Caco-2 (cell line): ENCODE measurements around the gene CCL13. TPM values are rescaled to one million over a fixed set of nuclear protein-coding genes. Genes with fewer than 3 reads are reported as not detected.

Experiments used
- BruUV-seq: library from RNA; stranded (reverse); fragments of 400-500 nt; replicated peaks from 2 replicates; lab custom pipeline; 2021; lab: Mats Ljungman, UMichigan
- CTCF ChIA-PET: fragments of 300-600 bp; sonication (Branson Sonifier 250); formaldehyde crosslinking; loops from one replicate; lab custom pipeline; 2022; ENCODE audit warnings: antibody characterized with exemption; lab: Charles Lee
- POLR2A ChIA-PET: fragments of 300-600 bp; sonication (Branson Sonifier 250); formaldehyde crosslinking; loops from one replicate; lab custom pipeline; 2022; ENCODE audit warnings: antibody characterized with exemption; lab: Charles Lee
- DNase-seq, 2 experiments: peaks; one replicate each; pipeline versions ENCODE4 v3.0.0 to v3.0.0-alpha.2; 2020 to 2022
- H3K27me3 ChIP-seq: replicated peaks from 2 replicates; pipeline ENCODE4 v1.6.0; 2011; ENCODE audit warnings: low read length; ENCODE audit not compliant: control insufficient read depth, insufficient read depth
- H3K36me3 ChIP-seq: 2 replicates; pipeline ENCODE4 v1.5.1; 2011; ENCODE audit warnings: low read length; ENCODE audit not compliant: control insufficient read depth, insufficient read depth
- H3K4me1 ChIP-seq: fragments of 250-450 bp; sonication (Bioruptor Pico); 2 replicates; pipeline ENCODE4 v1.5.1; 2020; ENCODE audit warnings: mild to moderate bottlenecking
- H3K4me3 ChIP-seq: 2 replicates; pipeline ENCODE4 v1.5.1; 2011; ENCODE audit warnings: low read depth, mild to moderate bottlenecking, control low read depth, low read length
- H3K9me3 ChIP-seq: fragments of 250-450 bp; sonication (Bioruptor Pico); 2 replicates; pipeline ENCODE4 v1.5.1; 2020; ENCODE audit warnings: mild to moderate bottlenecking, moderate library complexity
- H3K27ac Mint-ChIP-seq: one replicate; pipeline ENCODE4 v1.8.0; 2022; ENCODE audit warnings: mixed read lengths; ENCODE audit not compliant: unreplicated experiment
- H3K27me3 Mint-ChIP-seq: one replicate; pipeline ENCODE4 v1.8.0; 2022; ENCODE audit warnings: mixed read lengths; ENCODE audit not compliant: insufficient read depth, unreplicated experiment
- H3K36me3 Mint-ChIP-seq: one replicate; pipeline ENCODE4 v1.8.0; 2022; ENCODE audit warnings: mild to moderate bottlenecking, mixed read lengths; ENCODE audit not compliant: insufficient read depth, unreplicated experiment
- H3K4me1 Mint-ChIP-seq: one replicate; pipeline ENCODE4 v1.8.0; 2022; ENCODE audit warnings: low read depth, mixed read lengths; ENCODE audit not compliant: unreplicated experiment
- H3K4me3 Mint-ChIP-seq: one replicate; pipeline ENCODE4 v1.8.0; 2022; ENCODE audit warnings: mild to moderate bottlenecking, moderate library complexity, mixed read lengths; ENCODE audit not compliant: unreplicated experiment
- H3K9me3 Mint-ChIP-seq: one replicate; pipeline ENCODE4 v1.8.0; 2022; ENCODE audit warnings: mixed read lengths; ENCODE audit not compliant: unreplicated experiment
- CTCF ChIP-seq, 2 experiments: fragments of 200-600 bp in 1 of 2; IDR thresholded peaks; 1 replicate in 1 of 2; 2 replicates in 1 of 2; pipeline versions ENCODE4 v1.5.1 to v1.8.0; 2011 to 2022; ENCODE audit warnings: antibody characterized with exemption in 1 of 2, control low read depth in 1 of 2, inconsistent platforms in 1 of 2, low read depth in 1 of 2, low read length in 1 of 2, mild to moderate bottlenecking in 1 of 2, moderate library complexity in 1 of 2; ENCODE audit not compliant: insufficient read depth in 1 of 2, severe bottlenecking in 1 of 2, unreplicated experiment in 1 of 2
- intact Hi-C: fragments of 100-400 bp; cut with micrococcal nuclease; formaldehyde crosslinking; loops from one replicate; pipeline ENCODE4 v1.10.0; 2022; ENCODE audit not compliant: unreplicated experiment
- total RNA-seq: library from RNA; stranded (reverse); gene quantifications from 2 replicates; pipeline ENCODE4 v1.2.3, GENCODE V29; 2022

The CCL13 gene
- total RNA-seq, 1 experiment from 2014 or later = not detected

- H3K27ac Mint-ChIP-seq = no peak overlapping the region
- H3K4me3 ChIP-seq = no peak overlapping the region
- no peaks in the 10 kb centered on the region for H3K36me3 Mint-ChIP-seq
- peaks cover 11% of the 10 kb centered on the region for H3K27me3 Mint-ChIP-seq
- H3K4me1 ChIP-seq = peaks cover 9% of the 10 kb centered on the region; the same call in 1 of the 2 replicates
- BruUV-seq = no TSS peak
- H3K4me1 Mint-ChIP-seq = peaks cover 6% of the 10 kb centered on the region
- H3K9me3 ChIP-seq = no peaks in the 10 kb centered on the region
- intact Hi-C loops = no loop called here
- POLR2A ChIA-PET = no interaction called here
- TF ChIP-seq CTCF (IDR thresholded peaks at IDR 0.05; ENCODE audit: insufficient read depth in 1 of 2, low read depth in 1 of 2, low read length in 1 of 2, severe bottlenecking in 1 of 2, unreplicated experiment in 1 of 2) = no peak
- H3K9me3 Mint-ChIP-seq = no peaks in the 10 kb centered on the region
- H3K27me3 ChIP-seq = no peaks in the 10 kb centered on the region
- DNase-seq = no peak
- CTCF ChIA-PET = interaction anchor here (3.0 kb wide), 1 partner anchor 9 kb away, joined by 10 read pairs; no protein-coding TSS in a partner anchor
- H3K4me3 Mint-ChIP-seq = no peak overlapping the region
- no peaks in the 10 kb centered on the region for H3K36me3 ChIP-seq
These were observed 14.7 kb downstream of the CCL13 start for GRCh38 chr17:34370997-34371395.

- BruUV-seq = no TSS peak
- Histone ChIP-seq H3K9me3 (no peaks in the 10 kb centered on the region), H3K4me1 (peaks cover 9% of the 10 kb centered on the region; the same call in 1 of the 2 replicates), H3K4me3 (no peak overlapping the region), H3K36me3 (no peaks in the 10 kb centered on the region), H3K27me3 (no peaks in the 10 kb centered on the region)
- H3K27me3 Mint-ChIP-seq = peaks cover 12% of the 10 kb centered on the region
- H3K4me1 Mint-ChIP-seq = peaks cover 6% of the 10 kb centered on the region
- ChIA-PET POLR2A (no interaction called here), CTCF (interaction anchor here (3.0 kb wide), 1 partner anchor 10 kb away, joined by 10 read pairs; no protein-coding TSS in a partner anchor)
- H3K36me3 Mint-ChIP-seq = no peaks in the 10 kb centered on the region
- H3K27ac Mint-ChIP-seq = no peak overlapping the region
- TF ChIP-seq CTCF (IDR thresholded peaks at IDR 0.05; ENCODE audit: insufficient read depth in 1 of 2, low read depth in 1 of 2, low read length in 1 of 2, severe bottlenecking in 1 of 2, unreplicated experiment in 1 of 2) = no peak
- no peak for DNase-seq
- intact Hi-C loops = no loop called here
- H3K4me3 Mint-ChIP-seq = no peak overlapping the region
- H3K9me3 Mint-ChIP-seq = no peaks in the 10 kb centered on the region
These were observed 15.3 kb downstream of the CCL13 start for GRCh38 chr17:34371405-34372100.

GRCh38 chr17:34374457-34374856, 18.2 kb downstream of the CCL13 start:
- peaks cover 6% of the 10 kb centered on the region for H3K4me1 Mint-ChIP-seq
- intact Hi-C loops = no loop called here
- Histone ChIP-seq H3K4me1 (peaks cover 9% of the 10 kb centered on the region; the same call in 1 of the 2 replicates), H3K4me3 (no peak overlapping the region), H3K9me3 (no peaks in the 10 kb centered on the region), H3K36me3 (no peaks in the 10 kb centered on the region), H3K27me3 (no peaks in the 10 kb centered on the region)
- H3K27ac Mint-ChIP-seq = no peak overlapping the region
- no peak overlapping the region for H3K4me3 Mint-ChIP-seq
- H3K27me3 Mint-ChIP-seq = peaks cover 15% of the 10 kb centered on the region
- H3K9me3 Mint-ChIP-seq = no peaks in the 10 kb centered on the region
- BruUV-seq = no TSS peak
- TF ChIP-seq CTCF (IDR thresholded peaks at IDR 0.05; ENCODE audit: insufficient read depth in 1 of 2, low read depth in 1 of 2, low read length in 1 of 2, severe bottlenecking in 1 of 2, unreplicated experiment in 1 of 2) = no peak
- CTCF ChIA-PET = interaction anchor here (1.6 kb wide), 1 partner anchor 13 kb away, joined by 4 read pairs; no protein-coding TSS in a partner anchor
- POLR2A ChIA-PET = no interaction called here
- no peaks in the 10 kb centered on the region for H3K36me3 Mint-ChIP-seq
- DNase-seq = no peak
